K562 (cell line): ENCODE results near the gene C21orf58. TPM values are rescaled to one million over a fixed set of nuclear protein-coding genes. Genes with fewer than 3 reads are reported as not detected.

Experiments
- ATAC-seq: fragments of 200-7000 bp; cut with Tn5 transposase; 3 replicates; pipeline ENCODE4 v1.9.1; 2020; ENCODE audit warnings: moderate library complexity
- BruUV-seq: library from RNA; stranded (reverse); fragments of 400-500 nt; replicated peaks from 2 replicates; lab custom pipeline; 2021; lab: Mats Ljungman, UMichigan
- CTCF ChIA-PET: fragments of 300-600 bp; formaldehyde crosslinking; extraction: SDS; loops from one replicate; lab custom pipeline; 2021; ENCODE audit warnings: low intra/inter-chr PET ratio; lab: Yijun Ruan, JAX
- POLR2A ChIA-PET: fragments of 300-600, 350-650 bp; sonication (Branson Sonifier 250); formaldehyde crosslinking; extraction: SDS; loops from one replicate; lab custom pipeline; 2021; ENCODE audit warnings: antibody characterized with exemption, inconsistent platforms; lab: Yijun Ruan, JAX
- DNase-seq, 4 experiments: peaks; one replicate each; pipeline versions ENCODE4 v3.0.0 to v3.0.0-alpha.2; 2011 to 2018; ENCODE audit warnings: low spot score in 3 of 4, mixed read lengths in 3 of 4; ENCODE audit errors: extremely low read depth in 1 of 4
- FAIRE-seq: peaks from 2 replicates; lab custom pipeline; 2011; peaks lifted over from hg19 to GRCh38; lab: Jason Lieb, UNC
- H2AFZ ChIP-seq: 2 replicates; pipeline ENCODE4 v1.6.0; 2011; ENCODE audit warnings: low read depth, low read length, control low read depth, inconsistent platforms
- H3K27ac ChIP-seq: fragments of 200-600 bp; 3 replicates; pipeline ENCODE4 v1.8.0; 2011; ENCODE audit warnings: low read depth, mild to moderate bottlenecking, control low read depth, inconsistent platforms, low read length, moderate library complexity, mixed read lengths; ENCODE audit errors: extremely low read depth
- H3K27me3 ChIP-seq, 2 experiments: fragments of 300-600 bp in 1 of 2; 2 replicates in 1 of 2; 3 replicates in 1 of 2; pipeline versions ENCODE4 v1.6.0 to v1.8.0; 2011; ENCODE audit warnings: inconsistent platforms in 2 of 2, low read length in 2 of 2, mild to moderate bottlenecking in 1 of 2, mixed read lengths in 1 of 2, moderate library complexity in 1 of 2; ENCODE audit not compliant: control insufficient read depth in 2 of 2, insufficient read depth in 2 of 2
- H3K36me3 ChIP-seq: fragments of 300-600 bp; 3 replicates; pipeline ENCODE4 v1.8.0; 2011; ENCODE audit warnings: mild to moderate bottlenecking, low read length, inconsistent platforms; ENCODE audit not compliant: control insufficient read depth, insufficient read depth
- H3K4me1 ChIP-seq, 2 experiments: fragments of 200-600 bp in 1 of 2; replicated peaks in 1 of 2; 2 replicates in 1 of 2; 3 replicates in 1 of 2; pipeline versions ENCODE4 v1.5.1 to v1.8.0; 2011; ENCODE audit warnings: inconsistent platforms in 2 of 2, low read length in 2 of 2, mild to moderate bottlenecking in 1 of 2, mixed read lengths in 1 of 2, moderate library complexity in 1 of 2; ENCODE audit not compliant: control insufficient read depth in 2 of 2, insufficient read depth in 2 of 2
- H3K4me2 ChIP-seq: 2 replicates; pipeline ENCODE4 v1.6.1; 2011; ENCODE audit warnings: low read length, control low read depth, inconsistent platforms, mixed read lengths; ENCODE audit not compliant: insufficient read depth
- H3K4me3 ChIP-seq: fragments of 200-600 bp; sonication (generic), shearing (Covaris generic); 2 replicates; pipeline ENCODE4 v1.5.1; 2016; ENCODE audit warnings: control low read depth, inconsistent platforms
- H3K79me2 ChIP-seq: fragments of 200-600 bp; 3 replicates; pipeline ENCODE4 v1.8.0; 2011; ENCODE audit warnings: low read length, inconsistent platforms; ENCODE audit not compliant: control insufficient read depth, insufficient read depth
- H3K9ac ChIP-seq, 2 experiments: 2 replicates each; pipeline versions ENCODE4 v1.6.0 to v1.6.1; 2011; ENCODE audit warnings: low read depth in 2 of 2, low read length in 2 of 2, control low read depth in 1 of 2, inconsistent platforms in 1 of 2, mild to moderate bottlenecking in 1 of 2, mixed read lengths in 1 of 2; ENCODE audit not compliant: insufficient read depth in 1 of 2
- H3K9me1 ChIP-seq: one replicate; pipeline ENCODE4 v1.6.0; 2011; ENCODE audit warnings: inconsistent platforms, mild to moderate bottlenecking, low read length, moderate library complexity; ENCODE audit not compliant: control insufficient read depth, insufficient read depth
- H3K9me3 ChIP-seq: replicated peaks from 2 replicates; pipeline ENCODE4 v1.5.1; 2011; ENCODE audit warnings: low read depth, low read length, inconsistent platforms; ENCODE audit not compliant: control insufficient read depth, insufficient read depth
- H4K20me1 ChIP-seq: replicated peaks from 2 replicates; pipeline ENCODE4 v1.6.1; 2011; ENCODE audit warnings: low read length, inconsistent platforms, mixed read lengths; ENCODE audit not compliant: control insufficient read depth, insufficient read depth
- CTCF ChIP-seq, 3 experiments: IDR thresholded peaks in 2 of 3; conservative IDR thresholded peaks in 1 of 3; 2 replicates each; pipeline ENCODE4 v1.5.1; 2011 to 2012; ENCODE audit warnings: low read length in 3 of 3, mild to moderate bottlenecking in 3 of 3, control low read depth in 2 of 3, improper control_type of control experiment in 1 of 3, inconsistent platforms in 1 of 3, low read depth in 1 of 3, mixed read lengths in 1 of 3, moderate library complexity in 1 of 3; ENCODE audit not compliant: insufficient read depth in 2 of 3
- ZC3H8 ChIP-seq: fragments of 450-650 bp; IDR thresholded peaks from 2 replicates; pipeline ENCODE4 v1.6.1; 2017
- WGBS: fragments of 100-300 bp; shearing (Covaris generic); methylation state at CpG from one replicate; pipeline ENCODE4 v1.1.6; 2016; ENCODE audit warnings: low coverage, mixed read lengths; ENCODE audit not compliant: insufficient coverage; ENCODE audit errors: missing lambda C conversion rate; 5-methylcytosine and 5-hydroxymethylcytosine counted together
- in situ Hi-C: fragments of 300-500 bp; cut with MboI; formaldehyde crosslinking; loops from 4 replicates; pipeline ENCODE4 v1.15.0; 2018; ENCODE audit warnings: inconsistent platforms, mixed read lengths
- intact Hi-C: fragments of 100-400 bp; cut with micrococcal nuclease; formaldehyde crosslinking; loops from 2 replicates; pipeline ENCODE4 v1.14.2; 2022
- polyA plus RNA-seq, 8 experiments: library from polyadenylated mRNA; depleted of rRNA in 4 of 8; stranded (reverse) in 5 of 8; unstranded in 3 of 8; fragments of >200 nt; fragmentation: Nextera tagmentation in 2 of 8; fragmentation: Illumina TruSeq in 1 of 8; extraction: Ambion mirVana in 2 of 8; extraction: Trizol in 1 of 8; gene quantifications; 2 replicates each; pipeline versions ENCODE4 v1.2.1 to v1.2.3, GENCODE V29; 2011 to 2014; ENCODE audit warnings: inconsistent platforms in 1 of 8, missing spikeins in 1 of 8
- total RNA-seq, 7 experiments: library from RNA; depleted of rRNA in 6 of 7; stranded (reverse); fragments of >200 nt in 6 of 7; fragmentation: Illumina TruSeq in 2 of 7; extraction: Trizol in 2 of 7; gene quantifications; 2 replicates each; pipeline versions ENCODE4 v1.2.1 to v1.2.3, GENCODE V29; 2011 to 2021; ENCODE audit warnings: low replicate concordance in 1 of 7

Gene C21orf58
- total and polyA plus RNA-seq, 9 of the 15 experiments (the other 6 are each of a cell fraction or from before 2014, with no cell fraction given) = 1.2 to 30.5 (median 12.4) TPM

- 0 out of 6 replicates have a peak, but pooled peaks of 1 of the 3 experiments have one; percentile 4 for TF ChIP-seq CTCF (IDR thresholded peaks at IDR 0.05 in 2 of 3, conservative IDR thresholded peaks at IDR 0.05 in 1 of 3; ENCODE audit: insufficient read depth in 2 of 3, low read depth in 1 of 3, low read length in 3 of 3)
- no peak for TF ChIP-seq ZC3H8
- TF ChIP-seq, all 486 proteins: peak for 1
- no peaks in the 10 kb centered on the region for H3K9me1 ChIP-seq
- FAIRE-seq (no peak), ATAC-seq (no peak), DNase-seq (no peak)
- in situ Hi-C loops = no loop called here
- H3K36me3 ChIP-seq = peaks cover 56% of the 10 kb centered on the region
- H3K27ac ChIP-seq = no peak overlapping the region
- no peak overlapping the region for H3K4me2 ChIP-seq
- ChIA-PET CTCF (no interaction called here), POLR2A (no interaction called here)
- H3K4me3 ChIP-seq = no peak overlapping the region
- H3K79me2 ChIP-seq = peaks cover 21% of the 10 kb centered on the region
- no peaks in the 10 kb centered on the region for H3K9me3 ChIP-seq
- H2AFZ ChIP-seq = no peak overlapping the region
- intact Hi-C loops = no loop called here
- BruUV-seq = no TSS peak
- WGBS = 88% methylated on average over 12 of the region's 14 CpGs
- H4K20me1 ChIP-seq = no peaks in the 10 kb centered on the region; the same call in 1 of the 2 replicates
- H3K9ac ChIP-seq = no peak overlapping the region
- peaks cover 0 to 11% of the 10 kb centered on the region in 2 experiments; a peak in 1 of 5 replicates for H3K4me1 ChIP-seq
- no peaks in the 10 kb centered on the region for H3K27me3 ChIP-seq
Observed at GRCh38 chr21:46345861-46346260, 22.2 kb upstream of the C21orf58 start.
